ENCODE results near the gene POU5F1.

DNA sequence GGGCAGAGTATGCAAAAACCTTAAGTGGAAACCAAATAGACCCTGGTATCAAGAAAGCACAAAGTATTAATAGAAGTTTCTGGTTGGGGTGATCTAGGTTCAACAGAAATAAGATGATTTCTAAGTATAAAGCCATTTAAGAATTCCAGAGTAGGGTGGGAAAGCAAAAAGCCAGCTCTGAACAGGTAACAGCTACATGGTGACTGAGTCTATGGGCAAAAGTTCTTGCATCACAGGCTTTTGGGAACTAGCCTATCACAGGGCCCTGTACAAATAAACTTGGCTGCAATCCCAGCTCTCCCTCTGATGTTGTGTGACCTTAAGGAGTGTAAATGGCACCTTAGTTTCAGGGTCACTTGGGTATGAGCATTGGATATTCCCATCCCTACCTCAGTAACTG is 6.6 kb downstream of the POU5F1 start:
- TF ChIP-seq, protein P1, sequence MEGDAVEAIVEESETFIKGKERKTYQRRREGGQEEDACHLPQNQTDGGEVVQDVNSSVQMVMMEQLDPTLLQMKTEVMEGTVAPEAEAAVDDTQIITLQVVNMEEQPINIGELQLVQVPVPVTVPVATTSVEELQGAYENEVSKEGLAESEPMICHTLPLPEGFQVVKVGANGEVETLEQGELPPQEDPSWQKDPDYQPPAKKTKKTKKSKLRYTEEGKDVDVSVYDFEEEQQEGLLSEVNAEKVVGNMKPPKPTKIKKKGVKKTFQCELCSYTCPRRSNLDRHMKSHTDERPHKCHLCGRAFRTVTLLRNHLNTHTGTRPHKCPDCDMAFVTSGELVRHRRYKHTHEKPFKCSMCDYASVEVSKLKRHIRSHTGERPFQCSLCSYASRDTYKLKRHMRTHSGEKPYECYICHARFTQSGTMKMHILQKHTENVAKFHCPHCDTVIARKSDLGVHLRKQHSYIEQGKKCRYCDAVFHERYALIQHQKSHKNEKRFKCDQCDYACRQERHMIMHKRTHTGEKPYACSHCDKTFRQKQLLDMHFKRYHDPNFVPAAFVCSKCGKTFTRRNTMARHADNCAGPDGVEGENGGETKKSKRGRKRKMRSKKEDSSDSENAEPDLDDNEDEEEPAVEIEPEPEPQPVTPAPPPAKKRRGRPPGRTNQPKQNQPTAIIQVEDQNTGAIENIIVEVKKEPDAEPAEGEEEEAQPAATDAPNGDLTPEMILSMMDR (optimal IDR thresholded peaks at IDR 0.05 in 1 of 3, IDR thresholded peaks at IDR 0.05 in 1 of 3, conservative IDR thresholded peaks at IDR 0.05 in 1 of 3; ENCODE audit: extremely low read depth in 1 of 3, insufficient read depth in 2 of 3, low read length in 3 of 3) = no peak
- no peak for TF ChIP-seq EZH2 (IDR thresholded peaks at IDR 0.05; ENCODE audit: low read length)
